Hepatocyte (in vitro differentiated cells): ENCODE results near the gene NDFIP2.

Source experiments
- EZH2 ChIP-seq: fragments of 200-600 bp; sonication (generic); IDR thresholded peaks from 2 replicates; pipeline ENCODE4 v1.6.1; 2016; ENCODE audit warnings: antibody characterized with exemption, mild to moderate bottlenecking, borderline replicate concordance
- EZH2phosphoT487 ChIP-seq: fragments of 200-600 bp; sonication (generic); IDR thresholded peaks from one replicate; pipeline ENCODE4 v1.6.1; 2018; ENCODE audit warnings: antibody characterized with exemption, mild to moderate bottlenecking, low read depth, moderate library complexity; ENCODE audit not compliant: unreplicated experiment, severe bottlenecking
- TF ChIP-seq, protein P1 (sequence below): fragments of 200-600 bp; sonication (generic); IDR thresholded peaks from 2 replicates; pipeline ENCODE4 v1.5.1; 2016; ENCODE audit warnings: antibody characterized with exemption, mild to moderate bottlenecking; ENCODE audit not compliant: poor library complexity

DNA sequence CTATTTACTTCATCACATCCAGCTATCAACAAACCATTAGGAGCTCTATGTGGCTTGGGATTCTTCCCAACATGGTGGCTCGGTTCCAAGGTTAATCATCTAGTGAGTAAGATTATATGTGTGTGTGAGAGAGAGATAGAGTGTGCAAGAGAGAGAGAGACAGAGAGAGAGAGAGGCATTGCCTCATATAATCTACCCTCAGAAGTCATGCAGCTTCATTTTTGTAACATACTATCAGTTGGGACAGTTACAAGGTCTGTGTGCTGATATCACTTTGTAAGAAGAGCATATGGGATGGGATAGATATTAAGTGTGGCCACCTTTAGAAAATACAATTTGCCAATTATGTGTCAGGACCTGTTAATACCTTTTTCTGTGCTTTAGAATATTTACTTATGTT lies 104.1 kb downstream of the NDFIP2 start:
- TF ChIP-seq, protein P1, sequence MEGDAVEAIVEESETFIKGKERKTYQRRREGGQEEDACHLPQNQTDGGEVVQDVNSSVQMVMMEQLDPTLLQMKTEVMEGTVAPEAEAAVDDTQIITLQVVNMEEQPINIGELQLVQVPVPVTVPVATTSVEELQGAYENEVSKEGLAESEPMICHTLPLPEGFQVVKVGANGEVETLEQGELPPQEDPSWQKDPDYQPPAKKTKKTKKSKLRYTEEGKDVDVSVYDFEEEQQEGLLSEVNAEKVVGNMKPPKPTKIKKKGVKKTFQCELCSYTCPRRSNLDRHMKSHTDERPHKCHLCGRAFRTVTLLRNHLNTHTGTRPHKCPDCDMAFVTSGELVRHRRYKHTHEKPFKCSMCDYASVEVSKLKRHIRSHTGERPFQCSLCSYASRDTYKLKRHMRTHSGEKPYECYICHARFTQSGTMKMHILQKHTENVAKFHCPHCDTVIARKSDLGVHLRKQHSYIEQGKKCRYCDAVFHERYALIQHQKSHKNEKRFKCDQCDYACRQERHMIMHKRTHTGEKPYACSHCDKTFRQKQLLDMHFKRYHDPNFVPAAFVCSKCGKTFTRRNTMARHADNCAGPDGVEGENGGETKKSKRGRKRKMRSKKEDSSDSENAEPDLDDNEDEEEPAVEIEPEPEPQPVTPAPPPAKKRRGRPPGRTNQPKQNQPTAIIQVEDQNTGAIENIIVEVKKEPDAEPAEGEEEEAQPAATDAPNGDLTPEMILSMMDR, result no peak
- TF ChIP-seq EZH2phosphoT487, result no peak
- no peak for TF ChIP-seq EZH2
